C4-2B (cell line): ENCODE data around the gene SCAMP4.

ENCODE experiments used
- CTCF ChIP-seq: fragments of 450-650 bp; conservative IDR thresholded peaks from 2 replicates; pipeline ENCODE4 v1.5.1; 2017; ENCODE audit warnings: mild to moderate bottlenecking
- ZFX ChIP-seq: fragments of 450-650 bp; IDR thresholded peaks from 2 replicates; pipeline ENCODE4 v1.6.1; 2017

- TF ChIP-seq CTCF (no peak; the same call in 1 of the 2 replicates), ZFX (no peak)
Observed at GRCh38 chr19:1945899-1946298, 40.7 kb downstream of the SCAMP4 start.
